Natural killer cell (primary cell): ENCODE measurements around the gene MYPN. TPM values are rescaled to one million over a fixed set of nuclear protein-coding genes. Genes with fewer than 3 reads are reported as not detected.

Experiments used
- ATAC-seq, 3 donors: fragments of 150-1000 bp in 2 of 3; fragments of 200-7000 bp in 1 of 3; cut with Tn5 transposase; 1 replicate in 1 of 3; 2 replicates in 2 of 3; pipeline ENCODE4 v1.10.0; 2021; ENCODE audit warnings: mild to moderate bottlenecking in 2 of 3, moderate library complexity in 2 of 3
- DNase-seq, 2 donors: peaks; one replicate each; pipeline versions ENCODE4 v3.0.0 to v3.0.0-alpha.2; 2013 to 2021; ENCODE audit warnings: mixed read lengths in 1 of 2
- H3K27ac ChIP-seq: one replicate; pipeline ENCODE4 v1.5.1; 2013; ENCODE audit warnings: mild to moderate bottlenecking, low read length
- H3K27me3 ChIP-seq: one replicate; pipeline ENCODE4 v1.6.1; 2013; ENCODE audit warnings: low read length; ENCODE audit not compliant: control insufficient read depth, insufficient read depth
- H3K36me3 ChIP-seq: one replicate; pipeline ENCODE4 v1.6.1; 2013; ENCODE audit warnings: low read length; ENCODE audit not compliant: control insufficient read depth, insufficient read depth
- H3K4me1 ChIP-seq: one replicate; pipeline ENCODE4 v1.6.1; 2013; ENCODE audit warnings: low read length; ENCODE audit not compliant: control insufficient read depth, insufficient read depth
- H3K4me3 ChIP-seq: one replicate; pipeline ENCODE4 v1.5.1; 2013; ENCODE audit warnings: low read length
- H3K9me3 ChIP-seq: one replicate; pipeline ENCODE4 v1.6.1; 2013; ENCODE audit warnings: low read length; ENCODE audit not compliant: control insufficient read depth, insufficient read depth
- H3K27ac Mint-ChIP-seq, 2 donors: one replicate each; pipeline ENCODE4 v1.8.0; 2022; ENCODE audit warnings: mild to moderate bottlenecking in 2 of 2, mixed read lengths in 2 of 2, moderate library complexity in 1 of 2
- H3K27me3 Mint-ChIP-seq, 2 donors: one replicate each; pipeline ENCODE4 v1.8.0; 2022; ENCODE audit warnings: low read depth in 2 of 2, mixed read lengths in 2 of 2
- H3K36me3 Mint-ChIP-seq: one replicate; pipeline ENCODE4 v1.8.0; 2022; ENCODE audit warnings: mixed read lengths
- H3K4me1 Mint-ChIP-seq, 2 donors: one replicate each; pipeline ENCODE4 v1.8.0; 2022; ENCODE audit warnings: mixed read lengths in 2 of 2
- H3K4me3 Mint-ChIP-seq: one replicate; pipeline ENCODE4 v1.8.0; 2022; ENCODE audit warnings: mild to moderate bottlenecking, moderate library complexity, mixed read lengths
- H3K9me3 Mint-ChIP-seq, 2 donors: one replicate each; pipeline ENCODE4 v1.8.0; 2022; ENCODE audit warnings: mixed read lengths in 2 of 2
- WGBS: methylation state at CpG from one replicate; pipeline ENCODE4 v1.1.7; 2013; ENCODE audit warnings: missing lambda C conversion rate; ENCODE audit not compliant: insufficient coverage; 5-methylcytosine and 5-hydroxymethylcytosine counted together
- intact Hi-C: fragments of 100-400 bp; cut with micrococcal nuclease; formaldehyde crosslinking; loops from one replicate; pipeline ENCODE4 v1.14.2; 2022
- total RNA-seq, 4 donors: library from RNA; stranded (reverse); fragments of 120-200 nt in 1 of 4; gene quantifications; one replicate each; pipeline versions ENCODE4 v1.2.3 to v1.2.4, GENCODE V29; 2013 to 2022
- TF ChIP-seq, protein P1 (sequence below): fragments of 200-600 bp; IDR thresholded peaks from one replicate; pipeline ENCODE4 v1.8.0; 2022; ENCODE audit warnings: antibody characterized with exemption

The MYPN gene
- total RNA-seq, 3 donors from 2014 or later (not counting 1 experiment from before 2014, with no cell fraction given), result not detected

DNA sequence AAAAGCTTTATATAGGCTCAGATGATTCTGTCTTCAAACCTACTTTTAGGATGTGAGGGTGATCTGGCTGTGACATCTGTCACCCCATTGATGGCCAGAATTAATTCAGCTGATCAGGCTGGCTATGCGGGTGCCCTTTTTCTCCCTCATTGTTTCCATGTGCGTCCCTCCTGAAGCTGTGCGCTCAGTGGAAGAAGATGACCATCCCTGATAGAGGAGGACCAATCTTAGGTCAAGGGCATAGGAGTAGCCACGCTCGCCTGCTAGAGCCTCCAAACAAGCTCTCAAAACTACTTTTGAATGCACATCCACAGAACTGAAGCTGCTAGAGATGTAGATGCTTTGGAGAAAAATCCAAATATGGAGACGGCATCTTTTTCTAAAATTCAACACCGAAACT lies 48.7 kb downstream of the MYPN start:
- H3K4me1 Mint-ChIP-seq, result no peaks in the 10 kb centered on the region
- no peak overlapping the region for H3K4me3 ChIP-seq
- H3K4me3 Mint-ChIP-seq, result no peak overlapping the region
- WGBS, result 90% methylated on average over 5 of the region's 7 CpGs
- no peaks in the 10 kb centered on the region for H3K9me3 ChIP-seq
- no peak overlapping the region for H3K27ac Mint-ChIP-seq
- H3K27ac ChIP-seq, result no peak overlapping the region
- TF ChIP-seq, protein P1, sequence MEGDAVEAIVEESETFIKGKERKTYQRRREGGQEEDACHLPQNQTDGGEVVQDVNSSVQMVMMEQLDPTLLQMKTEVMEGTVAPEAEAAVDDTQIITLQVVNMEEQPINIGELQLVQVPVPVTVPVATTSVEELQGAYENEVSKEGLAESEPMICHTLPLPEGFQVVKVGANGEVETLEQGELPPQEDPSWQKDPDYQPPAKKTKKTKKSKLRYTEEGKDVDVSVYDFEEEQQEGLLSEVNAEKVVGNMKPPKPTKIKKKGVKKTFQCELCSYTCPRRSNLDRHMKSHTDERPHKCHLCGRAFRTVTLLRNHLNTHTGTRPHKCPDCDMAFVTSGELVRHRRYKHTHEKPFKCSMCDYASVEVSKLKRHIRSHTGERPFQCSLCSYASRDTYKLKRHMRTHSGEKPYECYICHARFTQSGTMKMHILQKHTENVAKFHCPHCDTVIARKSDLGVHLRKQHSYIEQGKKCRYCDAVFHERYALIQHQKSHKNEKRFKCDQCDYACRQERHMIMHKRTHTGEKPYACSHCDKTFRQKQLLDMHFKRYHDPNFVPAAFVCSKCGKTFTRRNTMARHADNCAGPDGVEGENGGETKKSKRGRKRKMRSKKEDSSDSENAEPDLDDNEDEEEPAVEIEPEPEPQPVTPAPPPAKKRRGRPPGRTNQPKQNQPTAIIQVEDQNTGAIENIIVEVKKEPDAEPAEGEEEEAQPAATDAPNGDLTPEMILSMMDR, result no peak
- H3K27me3 ChIP-seq, result no peaks in the 10 kb centered on the region
- no peaks in the 10 kb centered on the region for H3K36me3 ChIP-seq
- H3K36me3 Mint-ChIP-seq, result no peaks in the 10 kb centered on the region
- peaks cover 2 to 18% of the 10 kb centered on the region in 2 donors for H3K27me3 Mint-ChIP-seq
- H3K9me3 Mint-ChIP-seq, result no peaks in the 10 kb centered on the region
- no peaks in the 10 kb centered on the region for H3K4me1 ChIP-seq
- intact Hi-C loops, result no loop called here
- DNase-seq, result no peak
- no peak for ATAC-seq

DNA sequence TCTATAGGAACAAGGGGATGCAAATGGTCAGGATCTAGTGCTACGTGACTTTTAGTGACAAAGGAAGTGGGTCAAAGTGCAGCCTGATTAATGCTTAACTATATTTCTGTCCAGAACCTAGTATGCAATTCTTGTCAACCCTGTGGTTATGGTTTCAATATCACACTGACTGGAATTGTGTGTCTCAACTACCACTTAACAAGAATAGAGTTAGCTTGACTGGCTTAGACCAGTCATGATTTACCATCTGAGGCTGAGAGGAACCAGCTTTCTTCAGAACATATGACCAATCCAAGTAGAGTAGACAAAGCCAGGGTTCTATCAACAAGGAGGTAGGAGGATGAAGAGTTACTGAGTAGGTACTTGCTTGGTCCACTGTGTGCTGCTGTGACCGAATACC lies 54.4 kb downstream of the MYPN start:
- DNase-seq (no peak), ATAC-seq (no peak)
- H3K9me3 Mint-ChIP-seq, result no peaks in the 10 kb centered on the region
- 70% methylated on average over 2 of the region's 2 CpGs for WGBS
- no peaks in the 10 kb centered on the region for H3K27me3 Mint-ChIP-seq
- H3K4me1 ChIP-seq, result no peaks in the 10 kb centered on the region
- intact Hi-C loops, result no loop called here
- no peaks in the 10 kb centered on the region for H3K27me3 ChIP-seq
- no peak overlapping the region for H3K4me3 Mint-ChIP-seq
- H3K27ac ChIP-seq, result no peak overlapping the region
- no peak overlapping the region for H3K27ac Mint-ChIP-seq
- H3K36me3 Mint-ChIP-seq, result no peaks in the 10 kb centered on the region
- TF ChIP-seq, protein P1, result no peak
- H3K36me3 ChIP-seq, result no peaks in the 10 kb centered on the region
- H3K4me3 ChIP-seq, result no peak overlapping the region
- H3K4me1 Mint-ChIP-seq, result no peaks in the 10 kb centered on the region
- H3K9me3 ChIP-seq, result no peaks in the 10 kb centered on the region

DNA sequence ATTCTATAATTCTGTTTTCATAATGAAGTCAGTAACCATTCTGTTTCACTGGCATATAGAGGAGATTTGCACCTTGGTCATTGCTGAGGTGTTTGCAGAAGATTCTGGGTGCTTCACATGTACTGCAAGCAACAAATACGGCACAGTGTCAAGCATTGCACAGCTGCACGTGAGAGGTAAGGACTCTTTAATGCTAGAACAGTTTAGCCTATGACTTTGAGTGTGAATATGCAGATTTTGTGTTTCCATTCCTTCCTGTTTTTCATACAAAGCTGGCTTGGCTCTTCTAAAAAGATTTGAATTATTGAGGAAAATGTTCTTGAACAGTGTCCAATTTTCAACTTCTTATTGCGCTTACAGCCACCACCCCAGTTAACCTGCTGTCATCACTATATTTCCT lies 56.4 kb downstream of the MYPN start:
- no peak overlapping the region for H3K27ac Mint-ChIP-seq
- no peaks in the 10 kb centered on the region for H3K9me3 Mint-ChIP-seq
- Histone ChIP-seq H3K9me3 (no peaks in the 10 kb centered on the region), H3K27ac (no peak overlapping the region), H3K27me3 (no peaks in the 10 kb centered on the region), H3K4me1 (no peaks in the 10 kb centered on the region), H3K36me3 (no peaks in the 10 kb centered on the region), H3K4me3 (no peak overlapping the region)
- H3K4me1 Mint-ChIP-seq, result no peaks in the 10 kb centered on the region
- intact Hi-C loops, result no loop called here
- H3K27me3 Mint-ChIP-seq, result no peaks in the 10 kb centered on the region
- TF ChIP-seq, protein P1, result no peak
- H3K4me3 Mint-ChIP-seq, result no peak overlapping the region
- no peak for ATAC-seq
- 21% methylated on average over 2 of the region's 3 CpGs for whole genome bisulfite sequencing
- no peak for DNase-seq
- no peaks in the 10 kb centered on the region for H3K36me3 Mint-ChIP-seq

DNA sequence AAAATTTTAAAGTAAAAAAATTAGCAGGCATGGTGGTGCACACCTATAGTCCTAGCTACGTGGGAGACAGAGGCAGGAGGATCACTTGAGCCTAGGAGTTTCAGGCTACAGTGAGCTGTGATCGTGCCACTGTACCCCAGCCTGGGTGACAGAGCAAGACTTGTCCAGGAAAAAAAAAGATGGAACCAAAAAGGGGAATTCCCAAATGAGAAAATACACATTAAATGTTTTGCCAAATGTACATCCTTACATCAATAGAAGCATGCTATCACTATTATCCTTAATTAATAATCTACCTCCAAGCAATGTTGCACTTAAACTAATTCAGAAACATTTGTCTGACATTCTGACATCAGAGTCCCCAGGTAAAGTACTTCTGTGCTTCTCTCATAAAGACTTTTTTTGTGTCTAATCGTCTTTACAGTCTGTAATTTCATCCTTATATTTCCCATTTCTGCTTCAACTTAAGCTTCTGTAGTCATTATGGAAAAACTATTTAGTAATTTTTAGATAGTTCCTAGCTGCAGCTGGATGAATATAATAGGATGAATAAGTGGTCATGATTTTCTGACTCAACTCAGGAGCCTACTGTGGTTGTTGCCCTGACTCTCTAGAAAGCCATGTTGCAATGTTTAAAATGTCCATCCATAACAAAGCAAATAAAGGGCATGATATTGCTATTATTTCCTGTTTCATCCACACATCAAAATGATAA lies 57.7 kb downstream of the MYPN start:
- DNase-seq (no peak), ATAC-seq (no peak)
- no peak overlapping the region for H3K4me3 Mint-ChIP-seq
- Histone ChIP-seq H3K4me1 (no peaks in the 10 kb centered on the region), H3K9me3 (no peaks in the 10 kb centered on the region), H3K27me3 (no peaks in the 10 kb centered on the region), H3K4me3 (no peak overlapping the region), H3K27ac (no peak overlapping the region), H3K36me3 (no peaks in the 10 kb centered on the region)
- H3K9me3 Mint-ChIP-seq, result no peaks in the 10 kb centered on the region
- 59% methylated on average over 3 of the region's 3 CpGs for WGBS
- no peaks in the 10 kb centered on the region for H3K36me3 Mint-ChIP-seq
- no peaks in the 10 kb centered on the region for H3K27me3 Mint-ChIP-seq
- no peak overlapping the region for H3K27ac Mint-ChIP-seq
- intact Hi-C loops, result no loop called here
- H3K4me1 Mint-ChIP-seq, result no peaks in the 10 kb centered on the region
- TF ChIP-seq, protein P1, result no peak
